ENCODE results near the gene PPP5C.

DNA sequence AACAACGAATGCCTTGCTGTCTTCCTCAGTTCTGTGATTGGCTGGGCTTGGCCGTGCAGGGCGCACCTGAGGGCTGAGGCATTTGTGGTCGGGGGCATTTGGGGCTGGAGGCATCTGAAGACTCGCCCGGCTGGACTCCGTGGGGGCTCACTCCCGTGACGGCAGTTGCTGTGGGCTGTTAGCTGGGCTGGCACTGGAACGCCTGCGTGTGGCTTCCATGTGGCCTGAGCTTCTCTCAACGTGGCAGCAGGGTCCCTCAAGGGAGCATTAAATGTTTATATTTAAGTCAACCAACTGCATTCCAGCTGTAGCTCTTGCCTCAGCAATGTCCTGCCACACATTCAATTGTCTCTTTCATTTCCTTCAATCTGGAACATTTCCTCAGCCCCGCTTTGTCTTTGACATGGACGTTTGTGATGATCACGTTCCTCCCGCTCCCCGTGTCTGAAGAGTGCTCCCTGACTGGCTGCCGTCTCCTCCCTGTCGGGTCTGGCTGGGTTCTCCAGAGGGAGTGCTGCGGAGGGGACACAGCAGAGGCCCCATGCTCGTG, 45.4 kb downstream of the PPP5C start:
- TF ChIP-seq, protein P1, sequence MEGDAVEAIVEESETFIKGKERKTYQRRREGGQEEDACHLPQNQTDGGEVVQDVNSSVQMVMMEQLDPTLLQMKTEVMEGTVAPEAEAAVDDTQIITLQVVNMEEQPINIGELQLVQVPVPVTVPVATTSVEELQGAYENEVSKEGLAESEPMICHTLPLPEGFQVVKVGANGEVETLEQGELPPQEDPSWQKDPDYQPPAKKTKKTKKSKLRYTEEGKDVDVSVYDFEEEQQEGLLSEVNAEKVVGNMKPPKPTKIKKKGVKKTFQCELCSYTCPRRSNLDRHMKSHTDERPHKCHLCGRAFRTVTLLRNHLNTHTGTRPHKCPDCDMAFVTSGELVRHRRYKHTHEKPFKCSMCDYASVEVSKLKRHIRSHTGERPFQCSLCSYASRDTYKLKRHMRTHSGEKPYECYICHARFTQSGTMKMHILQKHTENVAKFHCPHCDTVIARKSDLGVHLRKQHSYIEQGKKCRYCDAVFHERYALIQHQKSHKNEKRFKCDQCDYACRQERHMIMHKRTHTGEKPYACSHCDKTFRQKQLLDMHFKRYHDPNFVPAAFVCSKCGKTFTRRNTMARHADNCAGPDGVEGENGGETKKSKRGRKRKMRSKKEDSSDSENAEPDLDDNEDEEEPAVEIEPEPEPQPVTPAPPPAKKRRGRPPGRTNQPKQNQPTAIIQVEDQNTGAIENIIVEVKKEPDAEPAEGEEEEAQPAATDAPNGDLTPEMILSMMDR (IDR thresholded peaks at IDR 0.05): no peak
- TF ChIP-seq EP300 (IDR thresholded peaks at IDR 0.05): no peak
